IPS-15b (cell line): ENCODE measurements around the gene NTN5.

Source experiments
- H3K27me3 ChIP-seq: one replicate; pipeline ENCODE4 v1.6.1; 2013; ENCODE audit warnings: low read length; ENCODE audit not compliant: control insufficient read depth, insufficient read depth
- H3K36me3 ChIP-seq: one replicate; pipeline ENCODE4 v1.6.1; 2013; ENCODE audit warnings: low read length; ENCODE audit not compliant: control insufficient read depth, insufficient read depth
- H3K4me1 ChIP-seq: one replicate; pipeline ENCODE4 v1.6.1; 2013; ENCODE audit warnings: mild to moderate bottlenecking, low read length; ENCODE audit not compliant: control insufficient read depth, insufficient read depth
- H3K4me3 ChIP-seq: one replicate; pipeline ENCODE4 v1.5.1; 2013; ENCODE audit warnings: low read depth, low read length
- H3K9ac ChIP-seq: one replicate; pipeline ENCODE4 v1.6.1; 2013; ENCODE audit warnings: low read depth, mild to moderate bottlenecking, low read length
- H3K9me3 ChIP-seq: one replicate; pipeline ENCODE4 v1.6.1; 2013; ENCODE audit warnings: mild to moderate bottlenecking, low read length; ENCODE audit not compliant: control insufficient read depth, insufficient read depth

The NTN5 gene

GRCh38 chr19:48646001-48646721 is 26.7 kb downstream of the NTN5 start, which contains the start of gene CA11:
Gene CA11, minus strand, starts transcription at chr19:48646187. Its CDS starts 555 bp downstream, at chr19:48645632.
- H3K9me3 ChIP-seq, result no peaks in the 10 kb centered on the region
- no peaks in the 10 kb centered on the region for H3K36me3 ChIP-seq
- H3K9ac ChIP-seq, result peak within 1 kb of the TSS; percentile 56
- peaks cover 4% of the 10 kb centered on the region for H3K4me1 ChIP-seq
- no peaks in the 10 kb centered on the region for H3K27me3 ChIP-seq
- H3K4me3 ChIP-seq, result peak within 1 kb of the TSS; percentile 94

- no peaks in the 10 kb centered on the region for H3K27me3 ChIP-seq
- H3K36me3 ChIP-seq, result no peaks in the 10 kb centered on the region
- H3K9me3 ChIP-seq, result no peaks in the 10 kb centered on the region
- peak overlapping the region; percentile 56 for H3K9ac ChIP-seq
- H3K4me1 ChIP-seq, result peaks cover 4% of the 10 kb centered on the region
- peak overlapping the region; percentile 94 for H3K4me3 ChIP-seq
Measured at GRCh38 chr19:48645620-48646000, 27.2 kb downstream of the NTN5 start.

- no peaks in the 10 kb centered on the region for H3K36me3 ChIP-seq
- peaks cover 4% of the 10 kb centered on the region for H3K4me1 ChIP-seq
- H3K9ac ChIP-seq, result peak overlapping the region; percentile 56
- H3K4me3 ChIP-seq, result peak overlapping the region; percentile 94
- no peaks in the 10 kb centered on the region for H3K9me3 ChIP-seq
- H3K27me3 ChIP-seq, result no peaks in the 10 kb centered on the region
Measured at GRCh38 chr19:48644839-48645619, 27.8 kb downstream of the NTN5 start.

- no peak overlapping the region for H3K9ac ChIP-seq
- H3K27me3 ChIP-seq, result no peaks in the 10 kb centered on the region
- no peaks in the 10 kb centered on the region for H3K9me3 ChIP-seq
- peaks cover 6% of the 10 kb centered on the region for H3K4me1 ChIP-seq
- peak overlapping the region; percentile 94 for H3K4me3 ChIP-seq
- H3K36me3 ChIP-seq, result no peaks in the 10 kb centered on the region
Measured at GRCh38 chr19:48644355-48644754, 28.5 kb downstream of the NTN5 start.

- H3K9ac ChIP-seq, result no peak overlapping the region
- H3K27me3 ChIP-seq, result no peaks in the 10 kb centered on the region
- peaks cover 8% of the 10 kb centered on the region for H3K4me1 ChIP-seq
- no peaks in the 10 kb centered on the region for H3K9me3 ChIP-seq
- H3K36me3 ChIP-seq, result no peaks in the 10 kb centered on the region
- H3K4me3 ChIP-seq, result no peak overlapping the region
Measured at GRCh38 chr19:48642862-48643261, 30.0 kb downstream of the NTN5 start.

- no peaks in the 10 kb centered on the region for H3K36me3 ChIP-seq
- no peak overlapping the region for H3K9ac ChIP-seq
- H3K27me3 ChIP-seq, result no peaks in the 10 kb centered on the region
- H3K9me3 ChIP-seq, result no peaks in the 10 kb centered on the region
- peaks cover 8% of the 10 kb centered on the region for H3K4me1 ChIP-seq
- H3K4me3 ChIP-seq, result no peak overlapping the region
Measured at GRCh38 chr19:48641850-48642249, 31.0 kb downstream of the NTN5 start.

GRCh38 chr19:48639483-48640375 is 33.1 kb downstream of the NTN5 start:
- H3K9ac ChIP-seq, result peak overlapping the region; percentile 26

GRCh38 chr19:48638831-48639381 is 33.9 kb downstream of the NTN5 start:
- Histone ChIP-seq H3K9me3 (no peaks in the 10 kb centered on the region), H3K36me3 (no peaks in the 10 kb centered on the region), H3K9ac (peak overlapping the region; percentile 5), H3K4me3 (peak overlapping the region; percentile 84), H3K27me3 (no peaks in the 10 kb centered on the region), H3K4me1 (peaks cover 9% of the 10 kb centered on the region)

More at GRCh38 chr19:48639483-48640375, 33.1 kb downstream of the NTN5 start:
- Histone ChIP-seq H3K9me3 (no peaks in the 10 kb centered on the region), H3K27me3 (no peaks in the 10 kb centered on the region), H3K4me3 (peak overlapping the region; percentile 84), H3K36me3 (no peaks in the 10 kb centered on the region), H3K4me1 (peaks cover 8% of the 10 kb centered on the region)

GRCh38 chr19:48637948-48638830 is 34.6 kb downstream of the NTN5 start:
- Histone ChIP-seq H3K27me3 (no peaks in the 10 kb centered on the region), H3K4me1 (peaks cover 11% of the 10 kb centered on the region), H3K4me3 (peak overlapping the region; percentile 84), H3K9ac (peak overlapping the region; percentile 87), H3K9me3 (no peaks in the 10 kb centered on the region), H3K36me3 (no peaks in the 10 kb centered on the region)

GRCh38 chr19:48637449-48637947 is 35.3 kb downstream of the NTN5 start:
- Histone ChIP-seq H3K36me3 (peaks cover 3% of the 10 kb centered on the region), H3K9ac (peak overlapping the region; percentile 87), H3K9me3 (no peaks in the 10 kb centered on the region), H3K27me3 (no peaks in the 10 kb centered on the region), H3K4me1 (peaks cover 11% of the 10 kb centered on the region), H3K4me3 (peak overlapping the region; percentile 78)
